Parathyroid adenoma (tissue), 2 donors: ENCODE data around the gene C15orf39.

Source experiments
- H2AFZ ChIP-seq: fragments of 300-600 bp; sonication (generic); one replicate; pipeline ENCODE4 v1.7.0; 2017; ENCODE audit warnings: antibody characterized with exemption, mild to moderate bottlenecking
- H3K27ac ChIP-seq: fragments of 300-600 bp; sonication (generic); one replicate; pipeline ENCODE4 v1.7.0; 2017
- H3K27me3 ChIP-seq: fragments of 300-600 bp; sonication (generic); one replicate; pipeline ENCODE4 v1.7.0; 2017; ENCODE audit warnings: low read length; ENCODE audit not compliant: control insufficient read depth, insufficient read depth
- H3K36me3 ChIP-seq: fragments of 300-600 bp; sonication (generic); one replicate; pipeline ENCODE4 v1.7.0; 2017; ENCODE audit warnings: low read length; ENCODE audit not compliant: control insufficient read depth, insufficient read depth
- H3K4me1 ChIP-seq: fragments of 300-600 bp; sonication (generic); one replicate; pipeline ENCODE4 v1.7.0; 2017; ENCODE audit warnings: control low read depth
- H3K4me2 ChIP-seq: fragments of 300-600 bp; sonication (generic); one replicate; pipeline ENCODE4 v1.7.0; 2017; ENCODE audit warnings: low read length
- H3K4me3 ChIP-seq: fragments of 300-600 bp; sonication (generic); one replicate; pipeline ENCODE4 v1.7.0; 2017; ENCODE audit warnings: low read depth, low read length
- H3K79me2 ChIP-seq: fragments of 300-600 bp; sonication (generic); one replicate; pipeline ENCODE4 v1.7.0; 2017; ENCODE audit warnings: control low read depth
- H3K9ac ChIP-seq: fragments of 300-600 bp; sonication (generic); one replicate; pipeline ENCODE4 v1.7.0; 2017; ENCODE audit warnings: mild to moderate bottlenecking
- H3K9me3 ChIP-seq: fragments of 300-600 bp; sonication (generic); one replicate; pipeline ENCODE4 v1.7.0; 2017; ENCODE audit warnings: low read length; ENCODE audit not compliant: control insufficient read depth
- TF ChIP-seq, protein P1 (sequence below): fragments of 300-600 bp; sonication (generic); IDR thresholded peaks from one replicate; pipeline ENCODE4 v1.7.0; 2017; ENCODE audit warnings: antibody characterized with exemption, mild to moderate bottlenecking
- donor health status: primary hyperparathyroidism.

C15orf39 gene

DNA sequence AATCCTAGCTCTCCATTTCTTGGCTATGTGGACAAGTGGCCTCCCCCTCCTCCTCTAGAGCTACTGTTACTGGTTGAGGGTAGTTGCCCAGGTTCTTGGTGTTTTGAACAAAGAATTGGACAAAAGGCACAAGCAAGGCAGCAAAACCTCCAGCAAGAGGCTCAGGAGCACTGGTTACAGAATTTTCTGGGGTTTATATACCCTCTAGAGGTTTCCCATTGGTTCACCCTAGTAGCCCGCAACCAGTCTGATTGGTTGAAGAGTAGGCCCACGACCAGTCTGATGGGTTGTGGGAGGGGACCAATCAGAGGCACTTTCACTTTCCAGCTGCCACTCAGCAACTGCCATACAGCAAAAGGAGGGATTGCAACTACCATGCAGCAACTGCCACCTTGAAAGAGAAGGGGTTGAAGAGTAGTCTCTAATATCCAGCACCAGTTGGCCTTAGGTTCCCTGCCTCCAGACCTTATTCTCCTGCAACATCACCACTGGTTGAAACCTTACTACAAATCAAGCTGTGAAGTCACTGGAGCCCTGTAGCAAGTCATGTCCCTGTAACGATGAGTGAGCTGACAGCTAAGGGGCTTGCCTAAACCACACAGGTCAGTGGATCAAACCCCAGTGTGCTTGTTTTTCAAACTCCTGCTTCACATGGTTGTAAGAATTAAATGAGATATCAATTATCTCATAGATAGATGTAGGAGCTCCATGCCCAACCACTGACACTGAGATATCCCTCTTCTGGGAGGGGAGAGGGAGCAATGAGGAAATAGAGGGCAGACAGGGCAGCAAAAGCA lies 2.9 kb upstream of the C15orf39 start:
- peak overlapping the region; percentile 93 for H3K27ac ChIP-seq
- no peaks in the 10 kb centered on the region for H3K27me3 ChIP-seq
- H3K9ac ChIP-seq = no peak overlapping the region
- no peaks in the 10 kb centered on the region for H3K9me3 ChIP-seq
- peaks cover 7% of the 10 kb centered on the region for H3K79me2 ChIP-seq
- no peaks in the 10 kb centered on the region for H3K36me3 ChIP-seq
- H3K4me1 ChIP-seq = peaks cover 18% of the 10 kb centered on the region
- H3K4me3 ChIP-seq = no peak overlapping the region
- TF ChIP-seq, protein P1, sequence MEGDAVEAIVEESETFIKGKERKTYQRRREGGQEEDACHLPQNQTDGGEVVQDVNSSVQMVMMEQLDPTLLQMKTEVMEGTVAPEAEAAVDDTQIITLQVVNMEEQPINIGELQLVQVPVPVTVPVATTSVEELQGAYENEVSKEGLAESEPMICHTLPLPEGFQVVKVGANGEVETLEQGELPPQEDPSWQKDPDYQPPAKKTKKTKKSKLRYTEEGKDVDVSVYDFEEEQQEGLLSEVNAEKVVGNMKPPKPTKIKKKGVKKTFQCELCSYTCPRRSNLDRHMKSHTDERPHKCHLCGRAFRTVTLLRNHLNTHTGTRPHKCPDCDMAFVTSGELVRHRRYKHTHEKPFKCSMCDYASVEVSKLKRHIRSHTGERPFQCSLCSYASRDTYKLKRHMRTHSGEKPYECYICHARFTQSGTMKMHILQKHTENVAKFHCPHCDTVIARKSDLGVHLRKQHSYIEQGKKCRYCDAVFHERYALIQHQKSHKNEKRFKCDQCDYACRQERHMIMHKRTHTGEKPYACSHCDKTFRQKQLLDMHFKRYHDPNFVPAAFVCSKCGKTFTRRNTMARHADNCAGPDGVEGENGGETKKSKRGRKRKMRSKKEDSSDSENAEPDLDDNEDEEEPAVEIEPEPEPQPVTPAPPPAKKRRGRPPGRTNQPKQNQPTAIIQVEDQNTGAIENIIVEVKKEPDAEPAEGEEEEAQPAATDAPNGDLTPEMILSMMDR = no peak
- no peak overlapping the region for H3K4me2 ChIP-seq
- no peak overlapping the region for H2AFZ ChIP-seq

DNA sequence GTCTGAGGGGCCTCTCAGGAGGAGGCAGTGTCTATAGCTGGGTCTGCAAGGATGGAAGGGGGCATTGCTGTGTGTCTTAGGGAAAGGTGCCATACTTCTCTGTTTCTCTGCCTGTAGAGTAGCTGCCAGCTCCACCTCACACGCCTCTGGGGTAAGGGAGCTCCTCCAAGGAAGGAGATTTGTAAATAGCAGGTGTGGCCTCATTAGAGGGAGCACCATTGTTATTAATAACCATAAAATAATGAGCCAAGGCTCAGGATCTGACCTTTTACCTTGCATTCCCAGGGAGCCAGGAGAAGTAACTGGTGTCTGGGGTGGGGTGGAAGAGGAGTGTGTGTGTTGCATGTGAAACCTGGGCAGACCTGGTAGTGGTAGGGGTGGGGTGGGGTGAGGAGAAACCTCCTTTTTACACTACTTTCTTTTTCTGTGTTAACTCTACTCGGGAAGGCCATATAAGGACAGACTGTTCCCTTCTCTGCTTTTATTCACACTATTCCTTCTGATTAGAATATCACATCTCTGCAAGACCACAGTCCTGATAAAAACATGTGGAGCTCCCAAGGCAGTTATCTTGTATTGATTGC lies 2.2 kb upstream of the C15orf39 start:
- Histone ChIP-seq H3K9ac (no peak overlapping the region), H3K79me2 (peaks cover 14% of the 10 kb centered on the region), H3K4me3 (no peak overlapping the region), H3K36me3 (no peaks in the 10 kb centered on the region), H3K4me2 (peak overlapping the region; percentile 22), H3K27me3 (no peaks in the 10 kb centered on the region), H3K9me3 (no peaks in the 10 kb centered on the region), H3K27ac (peak overlapping the region; percentile 93), H2AFZ (no peak overlapping the region), H3K4me1 (peaks cover 20% of the 10 kb centered on the region)
- TF ChIP-seq, protein P1 = no peak

DNA sequence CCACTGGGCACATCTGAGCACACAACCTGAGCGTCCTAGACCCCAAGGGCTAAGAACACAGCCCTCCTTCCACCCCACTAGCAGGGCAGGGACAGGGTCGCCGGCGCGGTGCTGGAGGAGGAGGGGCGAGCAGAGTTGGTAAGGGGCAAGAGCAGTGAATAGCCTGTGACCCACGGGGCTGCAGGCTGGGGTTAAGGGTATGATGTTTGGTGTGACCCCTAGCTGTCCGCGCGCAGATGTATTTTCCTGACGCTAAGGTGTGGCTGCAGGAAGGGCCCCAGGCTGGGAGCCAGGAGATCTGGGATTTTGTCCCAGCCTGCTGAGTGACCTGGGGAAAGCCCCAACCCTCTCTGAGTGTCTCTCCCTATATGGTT lies 1.3 kb upstream of the C15orf39 start:
- no peaks in the 10 kb centered on the region for H3K9me3 ChIP-seq
- peaks cover 15% of the 10 kb centered on the region for H3K79me2 ChIP-seq
- no peaks in the 10 kb centered on the region for H3K36me3 ChIP-seq
- TF ChIP-seq, protein P1 = no peak
- H3K9ac ChIP-seq = no peak overlapping the region
- H2AFZ ChIP-seq = peak overlapping the region; percentile 62
- H3K4me1 ChIP-seq = peaks cover 17% of the 10 kb centered on the region
- H3K4me3 ChIP-seq = no peak overlapping the region
- H3K4me2 ChIP-seq = peak overlapping the region; percentile 85
- no peaks in the 10 kb centered on the region for H3K27me3 ChIP-seq
- H3K27ac ChIP-seq = peak overlapping the region; percentile 93

DNA sequence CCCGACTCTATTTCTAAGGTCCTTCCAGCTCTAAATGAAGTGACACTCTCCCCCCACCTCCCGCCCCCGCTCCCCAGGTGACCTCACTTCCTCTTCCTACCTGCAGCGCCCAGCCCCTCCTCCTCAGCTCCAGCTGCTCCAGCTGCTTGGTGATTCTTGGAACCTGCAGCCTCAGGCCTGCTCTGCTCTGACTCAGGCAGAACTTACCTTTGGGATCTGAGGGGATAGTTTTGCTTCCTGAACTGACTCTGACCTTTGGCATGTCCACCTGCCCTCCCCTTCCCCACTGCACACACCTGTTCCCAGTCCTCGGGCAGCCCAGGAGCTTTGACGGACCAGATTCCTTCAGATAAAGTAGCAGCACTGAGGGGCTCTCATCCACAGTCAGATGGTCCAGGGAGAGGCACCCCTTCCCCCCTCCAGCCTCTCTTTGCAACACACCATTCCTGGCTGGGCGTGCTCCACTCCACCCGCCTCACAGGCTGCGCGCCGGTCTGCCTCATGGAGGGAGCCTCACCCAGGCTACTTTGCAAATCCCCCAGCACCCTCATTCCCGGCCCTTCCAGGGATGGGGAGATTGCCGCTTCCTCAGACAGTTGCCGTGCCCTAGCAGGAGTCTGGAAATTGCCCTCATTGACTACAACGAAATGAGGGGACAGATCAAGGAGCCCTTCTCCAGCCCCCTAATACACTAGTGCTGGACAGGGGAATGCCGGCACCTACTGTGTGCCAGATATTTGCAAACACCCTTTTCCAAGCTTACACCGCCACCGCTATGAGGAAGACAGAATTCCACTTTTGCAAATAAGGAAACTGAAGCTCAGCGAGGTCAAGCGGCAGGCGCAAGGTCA lies 692 bp upstream of the C15orf39 start:
- Histone ChIP-seq H3K9me3 (no peaks in the 10 kb centered on the region), H3K9ac (no peak overlapping the region), H3K36me3 (no peaks in the 10 kb centered on the region), H3K4me1 (peaks cover 16% of the 10 kb centered on the region), H3K4me3 (peak overlapping the region; percentile 53), H3K79me2 (peaks cover 17% of the 10 kb centered on the region), H2AFZ (peak overlapping the region; percentile 62), H3K27me3 (no peaks in the 10 kb centered on the region), H3K27ac (peak overlapping the region; percentile 93), H3K4me2 (peak overlapping the region; percentile 85)
- TF ChIP-seq, protein P1 = no peak
